ENCODE data around the gene KDM6B.
"Not testable (repeated sequence)": the region's sequence is repeated elsewhere in the genome, so short reads cannot be mapped to it uniquely, and the experiment has no call there.

KDM6B gene

DNA sequence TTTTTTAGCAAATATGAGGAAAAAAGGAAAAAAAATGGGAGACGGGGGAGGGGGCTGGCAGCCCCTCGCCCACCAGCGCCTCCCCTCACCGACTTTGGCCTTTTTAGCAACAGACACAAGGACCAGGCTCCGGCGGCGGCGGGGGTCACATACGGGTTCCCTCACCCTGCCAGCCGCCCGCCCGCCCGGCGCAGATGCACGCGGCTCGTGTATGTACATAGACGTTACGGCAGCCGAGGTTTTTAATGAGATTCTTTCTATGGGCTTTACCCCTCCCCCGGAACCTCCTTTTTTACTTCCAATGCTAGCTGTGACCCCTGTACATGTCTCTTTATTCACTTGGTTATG is 19.6 kb downstream of the KDM6B start:
- no peak for DNase-seq

- no peak for DNase-seq
Observed at GRCh38 chr17:7854078-7854777, 20.2 kb downstream of the KDM6B start.

GRCh38 chr17:7854851-7855659 is 21.0 kb downstream of the KDM6B start, which contains the start of gene TMEM88:
TSS of gene TMEM88 (plus strand) at chr17:7855066. CDS start at chr17:7855075, 9 bp downstream.
- DNase-seq = peak; percentile 45

DNA sequence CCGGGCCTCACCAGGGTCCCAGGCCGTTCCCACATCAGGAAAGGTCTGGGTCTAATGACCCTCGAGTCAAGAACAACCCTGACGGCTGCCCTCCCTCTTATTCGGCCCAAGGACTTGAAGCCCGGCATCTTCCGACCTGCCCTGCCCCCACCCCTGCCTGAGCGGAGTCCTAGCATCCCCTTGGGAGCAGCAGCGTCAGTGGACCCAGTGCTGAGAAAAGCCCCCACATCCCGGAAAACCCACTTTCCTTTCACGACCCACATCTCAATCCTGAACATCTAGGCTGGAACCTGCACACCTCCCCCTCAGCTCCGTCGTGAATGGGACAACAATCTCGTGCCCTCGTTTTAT is 21.6 kb downstream of the KDM6B start:
- DNase-seq = no peak

- DNase-seq = peak; percentile 63
Observed at GRCh38 chr17:7856011-7856810, 22.2 kb downstream of the KDM6B start.

- peak; percentile 98 for DNase-seq
Observed at GRCh38 chr17:7856811-7857712, 23.0 kb downstream of the KDM6B start, which contains the start of gene NAA38. TSS of gene NAA38 (minus strand) at chr17:7857559. CDS start at chr17:7857463, 96 bp downstream.

DNA sequence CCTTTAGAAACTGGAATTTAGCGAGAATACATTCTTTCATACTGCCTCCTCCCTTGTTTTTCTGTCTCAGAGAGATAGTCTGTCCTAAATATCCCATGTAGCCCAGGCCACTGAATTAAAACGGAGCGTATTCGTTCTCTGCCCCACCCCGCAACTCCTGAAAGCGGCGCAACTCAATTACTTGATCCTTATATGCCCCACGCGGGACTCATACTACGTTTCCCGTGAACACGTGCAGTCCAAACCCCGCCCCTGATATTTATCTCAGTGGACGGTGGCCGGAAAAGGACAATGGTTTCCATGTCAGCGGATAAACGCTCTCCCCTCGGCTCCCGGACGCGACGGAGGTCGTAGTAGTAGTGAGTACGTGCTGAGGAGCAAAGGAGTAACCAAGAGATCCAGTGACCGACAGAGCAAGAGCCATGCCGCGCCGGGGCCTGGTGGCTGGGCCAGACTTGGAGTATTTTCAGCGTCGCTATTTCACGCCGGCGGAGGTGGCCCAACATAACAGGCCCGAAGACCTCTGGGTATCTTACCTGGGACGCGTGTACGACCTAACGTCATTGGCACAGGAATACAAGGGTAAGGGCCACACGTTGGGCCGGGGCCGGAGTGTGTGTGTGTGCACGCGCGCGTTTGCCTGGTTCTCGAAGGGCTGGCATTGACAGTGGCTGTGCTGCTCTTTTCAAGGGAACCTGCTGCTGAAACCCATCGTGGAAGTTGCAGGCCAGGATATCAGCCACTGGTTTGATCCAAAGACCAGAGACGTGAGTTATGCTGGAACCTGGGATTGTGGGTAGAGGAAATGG is 23.9 kb downstream of the KDM6B start, which contains the start of gene CYB5D1:
Gene CYB5D1 (plus strand): TSS at position 291 of the 809 bp plus-strand sequence. CDS start 132 bp downstream, at position 423.
- peak; percentile 92 for DNase-seq

DNA sequence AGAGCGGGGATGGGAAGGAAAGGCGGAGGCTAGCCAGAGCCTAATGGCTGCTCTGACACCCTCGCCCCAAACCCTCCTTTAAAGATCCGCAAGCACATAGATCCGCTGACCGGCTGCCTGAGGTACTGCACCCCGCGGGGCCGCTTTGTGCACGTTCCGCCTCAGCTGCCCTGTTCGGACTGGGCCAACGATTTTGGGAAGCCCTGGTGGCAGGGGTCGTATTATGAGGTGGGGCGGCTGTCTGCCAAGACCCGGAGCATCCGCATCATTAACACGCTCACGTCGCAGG is 24.4 kb downstream of the KDM6B start:
- DNase-seq = peak; percentile 63

GRCh38 chr17:7859028-7859427 is 25.0 kb downstream of the KDM6B start:
- DNase-seq = no peak

DNA sequence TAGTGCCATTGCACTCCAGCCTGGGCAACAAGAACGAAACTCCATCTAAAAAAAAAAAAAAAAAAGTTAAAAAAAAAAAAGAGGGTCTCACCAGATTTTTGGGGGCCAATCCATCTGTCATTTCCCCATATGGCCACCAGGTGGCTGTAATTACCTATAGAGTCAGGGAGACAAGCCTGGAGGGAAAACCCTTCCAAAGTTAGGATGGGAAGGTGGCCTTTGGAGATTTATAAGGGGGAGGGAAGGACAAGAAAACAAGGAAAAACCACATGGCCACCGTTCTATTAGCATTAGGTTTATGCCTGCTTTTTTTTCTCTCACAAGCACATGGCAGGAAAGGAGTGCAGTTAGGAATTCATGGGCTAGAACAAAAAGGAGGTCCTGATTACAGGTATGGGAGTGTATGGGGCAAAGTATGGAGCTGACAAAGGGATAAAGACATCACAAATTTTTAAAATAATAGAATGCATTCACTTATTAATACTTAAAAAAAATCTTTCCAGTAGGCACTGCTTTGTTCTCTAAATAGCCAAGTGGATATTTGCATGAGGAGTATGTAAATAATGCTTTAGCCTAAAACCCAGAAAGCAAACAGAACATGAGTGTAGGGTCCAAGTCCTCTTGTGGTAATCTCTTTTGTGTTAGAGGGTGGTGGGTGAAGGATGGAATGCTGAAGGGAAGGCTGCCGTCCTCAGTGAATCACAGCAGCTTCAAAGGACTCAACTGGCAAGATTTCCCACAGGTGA is 28.8 kb downstream of the KDM6B start:
- DNase-seq = peak; percentile 49

DNA sequence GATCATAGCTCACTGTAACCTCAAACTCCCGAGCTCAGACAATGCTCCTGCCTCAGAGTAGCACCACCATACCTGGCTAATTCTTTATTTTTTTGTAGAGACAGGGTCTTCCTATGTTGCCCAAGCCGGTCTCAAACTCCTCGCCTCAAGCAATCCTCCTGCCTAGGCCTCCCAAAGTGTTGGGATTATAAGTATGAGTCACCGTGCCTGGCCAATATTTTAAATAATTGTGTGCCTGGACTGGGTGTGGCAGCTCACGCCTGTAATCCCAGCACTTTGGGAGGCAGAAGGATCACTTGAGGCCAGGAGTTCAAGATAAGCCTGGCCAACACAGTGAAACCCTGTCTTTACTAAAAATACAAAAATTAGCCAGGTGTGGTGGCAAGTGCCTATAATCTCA is 30.4 kb downstream of the KDM6B start:
- not testable (repeated sequence) for DNase-seq

DNA sequence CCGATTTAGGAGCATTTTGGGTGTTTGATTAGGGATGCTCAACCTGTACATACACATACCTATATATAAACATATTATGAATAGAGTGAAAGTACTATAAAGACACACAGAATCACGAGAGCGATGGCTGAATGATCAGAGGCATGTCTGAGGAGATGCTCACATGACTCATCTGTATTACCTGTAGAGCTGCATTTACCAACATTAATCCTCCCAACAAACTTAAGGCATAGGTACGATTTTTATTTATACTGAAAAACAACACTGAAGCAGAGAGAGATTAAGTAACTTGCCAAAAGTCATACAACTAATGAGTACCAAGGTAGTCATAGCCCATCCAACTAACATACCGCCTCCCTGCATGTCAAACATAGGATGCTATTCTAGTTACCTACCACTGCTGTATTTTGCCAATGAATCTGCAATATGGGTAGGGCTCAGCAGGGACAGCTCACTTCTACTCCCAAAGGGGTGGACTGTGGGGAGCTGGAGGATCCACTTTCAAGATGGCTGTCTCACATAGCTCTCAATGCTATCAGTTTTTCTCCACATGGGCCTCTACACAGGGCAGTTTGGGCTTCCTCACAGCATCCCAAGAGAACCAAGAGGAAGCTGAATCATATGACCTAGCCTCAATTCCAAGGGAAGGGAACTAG is 31.1 kb downstream of the KDM6B start:
- DNase-seq = no peak

GRCh38 chr17:7867881-7868329 is 33.9 kb downstream of the KDM6B start:
- DNase-seq = no peak

- DNase-seq = no peak
Observed at GRCh38 chr17:7873051-7873450, 39.0 kb downstream of the KDM6B start.

- no peak for DNase-seq
Observed at GRCh38 chr17:7875804-7876370, 41.9 kb downstream of the KDM6B start.

DNA sequence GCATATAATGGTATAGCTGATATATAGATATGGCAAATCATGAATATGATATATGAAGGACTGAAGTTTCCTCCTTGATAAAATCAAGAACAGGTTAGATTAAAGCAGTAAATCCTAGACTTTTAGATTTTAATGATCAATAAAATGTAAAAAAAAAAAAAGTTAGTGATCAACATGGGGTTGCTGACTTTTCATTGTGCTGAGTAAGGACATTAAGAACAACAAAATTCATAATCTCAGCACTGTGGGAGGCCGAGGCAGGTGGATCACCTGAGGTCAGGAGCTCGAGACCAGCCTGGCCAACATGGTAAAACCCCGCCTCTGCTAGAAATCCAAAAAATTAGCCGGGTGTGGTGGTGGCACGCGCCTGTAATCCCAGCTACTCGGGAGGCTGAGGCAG is 44.2 kb downstream of the KDM6B start:
- no peak for DNase-seq

GRCh38 chr17:7880076-7880868 is 46.3 kb downstream of the KDM6B start:
- no peak for DNase-seq

GRCh38 chr17:7881276-7882054 is 47.4 kb downstream of the KDM6B start:
- no peak for DNase-seq
